A549 (cell line): ENCODE results near the gene CERS2. TPM values are rescaled to one million over a fixed set of nuclear protein-coding genes. Genes with fewer than 3 reads are reported as not detected.
A peak's percentile ranks its signal among the peaks of the same experiment; 100 is the strongest.

Experiments used
- ATAC-seq, 2 experiments: fragments of 200-7000 bp in 1 of 2; fragments of >200 bp in 1 of 2; cut with Nextera tagmentation in 1 of 2; cut with Tn5 transposase in 1 of 2; 3 replicates each; pipeline versions ENCODE4 v1.8.0 to v1.9.1; 2018 to 2020; ENCODE audit warnings: mild to moderate bottlenecking in 1 of 2, moderate library complexity in 1 of 2
- CTCF ChIA-PET: fragments of 300-600 bp; sonication (Branson Sonifier 250); formaldehyde crosslinking; extraction: SDS; loops from one replicate; lab custom pipeline; 2021; ENCODE audit warnings: antibody characterized with exemption, inconsistent platforms; lab: Yijun Ruan, JAX
- POLR2A ChIA-PET: fragments of 350-600 bp; formaldehyde crosslinking; extraction: SDS; loops from one replicate; lab custom pipeline; 2021; ENCODE audit warnings: antibody characterized with exemption, inconsistent platforms; lab: Yijun Ruan, JAX
- DNase-seq, 2 experiments: peaks; one replicate each; pipeline versions ENCODE4 v3.0.0 to v3.0.0-alpha.2; 2011 to 2016; ENCODE audit warnings: low read depth in 1 of 2, low spot score in 1 of 2
- FAIRE-seq: peaks from 2 replicates; lab custom pipeline; 2011; peaks lifted over from hg19 to GRCh38; lab: Jason Lieb, UNC
- H3K27ac ChIP-seq, 2 experiments: fragments of >200 bp; sonication (Bioruptor Twin); formaldehyde crosslinking; 3 replicates each; pipeline ENCODE4 v1.5.1; 2016 to 2017
- H3K4me1 ChIP-seq: fragments of >200 bp; sonication (Bioruptor Twin); formaldehyde crosslinking; 3 replicates; pipeline ENCODE4 v1.6.1; 2016
- H3K4me2 ChIP-seq: fragments of >200 bp; sonication (Bioruptor Twin); formaldehyde crosslinking; 3 replicates; pipeline ENCODE4 v1.6.1; 2016
- H3K4me3 ChIP-seq: fragments of >200 bp; sonication (Bioruptor Twin); formaldehyde crosslinking; 3 replicates; pipeline ENCODE4 v1.5.1; 2016
- H3K9me3 ChIP-seq: fragments of >200 bp; sonication (Bioruptor Twin); formaldehyde crosslinking; 3 replicates; pipeline ENCODE4 v1.6.1; 2016
- BHLHE40 ChIP-seq: IDR thresholded peaks from 2 replicates; pipeline ENCODE4 v1.6.1; 2012; ENCODE audit warnings: low read depth, low read length, inconsistent platforms
- CBX2 ChIP-seq: fragments of 200-600 bp; sonication (generic); IDR thresholded peaks from 2 replicates; pipeline ENCODE4 v1.6.1; 2016; ENCODE audit warnings: low read depth, mild to moderate bottlenecking, borderline replicate concordance
- CBX8 ChIP-seq: fragments of 200-600 bp; sonication (generic); IDR thresholded peaks from 2 replicates; pipeline ENCODE4 v1.6.1; 2016
- CEBPB ChIP-seq, 2 experiments: fragments of >200 bp in 1 of 2; sonication (Bioruptor Twin) in 1 of 2; formaldehyde crosslinking in 1 of 2; IDR thresholded peaks; 2 replicates each; pipeline ENCODE4 v1.6.1; 2012 to 2016
- CTCF ChIP-seq: fragments of >200 bp; sonication (Bioruptor Twin); formaldehyde crosslinking; IDR thresholded peaks from 3 replicates; pipeline ENCODE4 v1.5.1; 2016
- EHF ChIP-seq: fragments of 250-450 bp; sonication (Bioruptor Pico); IDR thresholded peaks from 2 replicates; pipeline ENCODE4 v1.5.0; 2020; ENCODE audit warnings: mild to moderate bottlenecking
- EP300 ChIP-seq, 2 experiments: fragments of >200 bp; sonication (Bioruptor Twin); formaldehyde crosslinking; IDR thresholded peaks; 2 replicates in 1 of 2; 3 replicates in 1 of 2; pipeline ENCODE4 v1.6.1; 2016 to 2017
- FOSL2 ChIP-seq, 2 experiments: fragments of 450-650 bp in 1 of 2; fragments of >200 bp in 1 of 2; sonication (Bioruptor Twin) in 1 of 2; formaldehyde crosslinking; IDR thresholded peaks; 2 replicates each; pipeline versions ENCODE4 v1.5.0 to v1.6.1; 2016 to 2020; ENCODE audit warnings: mild to moderate bottlenecking in 1 of 2, moderate library complexity in 1 of 2
- HDAC2 ChIP-seq: fragments of 200-600 bp; sonication (generic); IDR thresholded peaks from 2 replicates; pipeline ENCODE4 v1.6.1; 2016
- HOXB13 ChIP-seq: fragments of 250-450 bp; sonication (Bioruptor Pico); IDR thresholded peaks from 2 replicates; pipeline ENCODE4 v1.5.0; 2020; ENCODE audit warnings: low read depth, mild to moderate bottlenecking, moderate library complexity
- JUN ChIP-seq, 2 experiments: fragments of >200 bp; sonication (Bioruptor Twin); formaldehyde crosslinking; IDR thresholded peaks; 2 replicates in 1 of 2; 3 replicates in 1 of 2; pipeline ENCODE4 v1.6.1; 2016 to 2017
- MAX ChIP-seq: IDR thresholded peaks from 2 replicates; pipeline ENCODE4 v1.6.1; 2012
- NPAS2 ChIP-seq: fragments of 250-450 bp; sonication (Bioruptor Pico); IDR thresholded peaks from 2 replicates; pipeline ENCODE4 v1.8.0; 2022; ENCODE audit warnings: mild to moderate bottlenecking, moderate library complexity, borderline replicate concordance
- PBX3 ChIP-seq: IDR thresholded peaks from 2 replicates; pipeline ENCODE4 v1.6.1; 2012
- POLR2AphosphoS2 ChIP-seq: conservative IDR thresholded peaks from 2 replicates; pipeline ENCODE4 v1.6.1; 2012; ENCODE audit warnings: low read length, improper control_type of control experiment, inconsistent platforms
- RAD21 ChIP-seq, 2 experiments: fragments of >200 bp in 1 of 2; sonication (Bioruptor Twin) in 1 of 2; formaldehyde crosslinking in 1 of 2; IDR thresholded peaks in 1 of 2; conservative IDR thresholded peaks in 1 of 2; 2 replicates in 1 of 2; 3 replicates in 1 of 2; pipeline ENCODE4 v1.6.1; 2012 to 2018; ENCODE audit warnings: inconsistent platforms in 1 of 2
- RARB ChIP-seq: fragments of 250-450 bp; sonication (Bioruptor Pico); IDR thresholded peaks from 2 replicates; pipeline ENCODE4 v1.8.0; 2021; ENCODE audit warnings: mild to moderate bottlenecking, moderate library complexity
- RCOR1 ChIP-seq: fragments of 150-350 bp; IDR thresholded peaks from 2 replicates; pipeline ENCODE4 v1.6.1; 2014; ENCODE audit warnings: antibody characterized with exemption, low read length, low read depth
- RFX5 ChIP-seq: fragments of 450-650 bp; IDR thresholded peaks from 2 replicates; pipeline ENCODE4 v1.7.1; 2014; ENCODE audit warnings: antibody characterized with exemption, mild to moderate bottlenecking, moderate library complexity
- TP53 ChIP-seq: fragments of 250-450 bp; sonication (Bioruptor Pico); IDR thresholded peaks from 2 replicates; pipeline ENCODE4 v1.5.0; 2021; ENCODE audit warnings: mild to moderate bottlenecking, moderate library complexity
- USF2 ChIP-seq: fragments of 450-650 bp; IDR thresholded peaks from 2 replicates; pipeline ENCODE4 v1.6.1; 2014; ENCODE audit warnings: antibody characterized with exemption
- ZNF302 ChIP-seq: fragments of 250-450 bp; sonication (Bioruptor Pico); IDR thresholded peaks from 2 replicates; pipeline ENCODE4 v1.9.0; 2021; ENCODE audit warnings: inconsistent platforms, mild to moderate bottlenecking, moderate library complexity
- ZSCAN20 ChIP-seq: fragments of 250-450 bp; sonication (Bioruptor Pico); IDR thresholded peaks from 2 replicates; pipeline ENCODE4 v1.8.0; 2022; ENCODE audit warnings: mild to moderate bottlenecking, moderate library complexity
- WGBS: methylation state at CpG from one replicate; pipeline ENCODE4 v1.1.6; 2017; ENCODE audit errors: missing lambda C conversion rate; 5-methylcytosine and 5-hydroxymethylcytosine counted together
- polyA plus RNA-seq, 4 experiments: library from polyadenylated mRNA; depleted of rRNA in 3 of 4; stranded (reverse); fragments of >200 nt; fragmentation: RNase III in 1 of 4; extraction: RNeasy Plus Mini Kit Qiagen cat#74134 plus additional on column Dnase treatment in 1 of 4; gene quantifications; 2 replicates in 3 of 4; 3 replicates in 1 of 4; pipeline ENCODE4 v1.2.3, GENCODE V29; 2011 to 2017

Gene CERS2
- polyA plus RNA-seq, 2 of the 4 experiments (the other 2 are of a cell fraction) = 196 to 356 TPM

- CTCF ChIA-PET = interaction anchor here (0.6 to 26.8 kb wide), 7 partner anchors 9 to 307 kb away, joined by 3 to 586 read pairs (median 11); partner anchors contain the start of gene MINDY1
- Histone ChIP-seq H3K9me3 (no peaks in the 10 kb centered on the region), H3K4me3 (peak overlapping the region; percentile 90), H3K4me2 (peak overlapping the region; percentile 95), H3K4me1 (peaks cover 57% of the 10 kb centered on the region), H3K27ac (peak overlapping the region; percentile 98 to 100)
- FAIRE-seq (no peak), ATAC-seq (peak in 1 of 2 experiments; percentile 29; a peak in 3 of 6 replicates), DNase-seq (no peak)
- TF ChIP-seq USF2 = peak; percentile 36
- no peak for TF ChIP-seq TP53 (CRISPR knock-in tag)
- peak; percentile 44; the same call in 1 of the 2 replicates for TF ChIP-seq MAX
- POLR2A ChIA-PET = no interaction called here
- WGBS = 46% methylated on average over 6 of the region's 6 CpGs
These were observed 2.8 kb downstream of the CERS2 start for GRCh38 chr1:150971583-150972416.

GRCh38 chr1:150970808-150971582, 3.6 kb downstream of the CERS2 start:
- Histone ChIP-seq H3K4me2 (peak overlapping the region; percentile 95), H3K9me3 (no peaks in the 10 kb centered on the region), H3K4me3 (peak overlapping the region; percentile 90), H3K27ac (peak overlapping the region; percentile 98 to 100), H3K4me1 (peaks cover 49% of the 10 kb centered on the region)
- peak in 1 of 2 experiments; percentile 17; a peak in 3 of 6 replicates for ATAC-seq
- TF ChIP-seq BHLHE40 (no peak), CEBPB (IDR thresholded peaks at IDR 0.05) (peak; percentile 71 to 93; a peak in 3 of 4 replicates)
- POLR2A ChIA-PET = no interaction called here
- no peak for FAIRE-seq
- no peak for DNase-seq
- 49% methylated on average over 11 of the region's 11 CpGs for WGBS
- CTCF ChIA-PET = interaction anchor here (1.1 to 2.6 kb wide), 5 partner anchors 9 to 157 kb away, joined by 3 to 12 read pairs (median 11); partner anchors contain the start of gene MINDY1

GRCh38 chr1:150969626-150970025, 5.0 kb downstream of the CERS2 start:
- Histone ChIP-seq H3K4me2 (no peak overlapping the region), H3K4me3 (no peak overlapping the region), H3K4me1 (peaks cover 40% of the 10 kb centered on the region), H3K27ac (peak overlapping the region in 1 of 2 experiments; percentile 48; a peak in 2 of 6 replicates), H3K9me3 (no peaks in the 10 kb centered on the region)
- ChIA-PET CTCF (interaction anchor here (0.5 to 2.6 kb wide), 10 partner anchors 11 to 409 kb away, joined by 3 to 12 read pairs (median 4); partner anchors contain the start of gene MINDY1), POLR2A (no interaction called here)
- no peak for FAIRE-seq
- no peak for DNase-seq
- ATAC-seq = no peak
- WGBS = 95% methylated on average over 3 of the region's 3 CpGs
- TF ChIP-seq EP300 (IDR thresholded peaks at IDR 0.05) = no peak
- TF ChIP-seq HOXB13 (CRISPR knock-in tag) = no peak
- TF ChIP-seq POLR2AphosphoS2 = no peak
- no peak for TF ChIP-seq HDAC2
- TF ChIP-seq FOSL2 (IDR thresholded peaks at IDR 0.05) = no peak
- no peak for TF ChIP-seq FOSL2 (CRISPR knock-in tag; IDR thresholded peaks at IDR 0.05)
- no peak for TF ChIP-seq JUN (IDR thresholded peaks at IDR 0.05)
- no peak for TF ChIP-seq TP53 (CRISPR knock-in tag)
- no peak for TF ChIP-seq RAD21 (conservative IDR thresholded peaks at IDR 0.05 in 1 of 2, IDR thresholded peaks at IDR 0.05 in 1 of 2)
- TF ChIP-seq EHF (CRISPR knock-in tag) = no peak
- no peak for TF ChIP-seq CBX2

GRCh38 chr1:150968491-150968890, 6.1 kb downstream of the CERS2 start:
- Histone ChIP-seq H3K4me1 (peaks cover 40% of the 10 kb centered on the region), H3K4me2 (no peak overlapping the region), H3K27ac (no peak overlapping the region), H3K4me3 (no peak overlapping the region), H3K9me3 (no peaks in the 10 kb centered on the region)
- FAIRE-seq (no peak), ATAC-seq (no peak), DNase-seq (no peak)
- 100% methylated on average over 4 of the region's 4 CpGs for WGBS
- ChIA-PET POLR2A (no interaction called here), CTCF (interaction anchor here (1.0 to 4.8 kb wide), 5 partner anchors 10 to 408 kb away, joined by 3 to 44 read pairs (median 4); partner anchors contain the start of genes ANXA9 and MINDY1)
- TF ChIP-seq EHF (CRISPR knock-in tag) (no peak), NPAS2 (no peak), PBX3 (no peak), ZNF302 (no peak), ZSCAN20 (CRISPR knock-in tag) (no peak), HDAC2 (no peak), CTCF (no peak), CBX8 (no peak), RARB (CRISPR knock-in tag) (no peak), EP300 (IDR thresholded peaks at IDR 0.05) (no peak), RFX5 (no peak), RAD21 (conservative IDR thresholded peaks at IDR 0.05 in 1 of 2, IDR thresholded peaks at IDR 0.05 in 1 of 2) (no peak), RCOR1 (no peak), TP53 (CRISPR knock-in tag) (no peak), CBX2 (no peak)
